GM12874 (cell line): Measurements from ENCODE around the gene AGPS.

Experiments used
- CTCF ChIP-seq: IDR thresholded peaks from 2 replicates; pipeline ENCODE4 v1.5.1; 2011; ENCODE audit warnings: low read depth, mild to moderate bottlenecking, control low read depth, low read length, moderate library complexity; ENCODE audit not compliant: insufficient read depth

AGPS gene

GRCh38 chr2:177419274-177419673 is 26.7 kb downstream of the AGPS start:
- no peak for TF ChIP-seq CTCF

GRCh38 chr2:177422271-177422670 is 29.7 kb downstream of the AGPS start:
- no peak for TF ChIP-seq CTCF

GRCh38 chr2:177427316-177427715 is 34.7 kb downstream of the AGPS start:
- TF ChIP-seq CTCF = no peak

- TF ChIP-seq CTCF = no peak
These were observed 37.2 kb downstream of the AGPS start for GRCh38 chr2:177429688-177430325.

- no peak for TF ChIP-seq CTCF
These were observed 37.8 kb downstream of the AGPS start for GRCh38 chr2:177430411-177430810.

GRCh38 chr2:177432703-177433102 is 40.1 kb downstream of the AGPS start:
- TF ChIP-seq CTCF = no peak

GRCh38 chr2:177433402-177433801 is 40.8 kb downstream of the AGPS start:
- no peak for TF ChIP-seq CTCF
